ENCODE measurements around the gene GABRG3.

DNA sequence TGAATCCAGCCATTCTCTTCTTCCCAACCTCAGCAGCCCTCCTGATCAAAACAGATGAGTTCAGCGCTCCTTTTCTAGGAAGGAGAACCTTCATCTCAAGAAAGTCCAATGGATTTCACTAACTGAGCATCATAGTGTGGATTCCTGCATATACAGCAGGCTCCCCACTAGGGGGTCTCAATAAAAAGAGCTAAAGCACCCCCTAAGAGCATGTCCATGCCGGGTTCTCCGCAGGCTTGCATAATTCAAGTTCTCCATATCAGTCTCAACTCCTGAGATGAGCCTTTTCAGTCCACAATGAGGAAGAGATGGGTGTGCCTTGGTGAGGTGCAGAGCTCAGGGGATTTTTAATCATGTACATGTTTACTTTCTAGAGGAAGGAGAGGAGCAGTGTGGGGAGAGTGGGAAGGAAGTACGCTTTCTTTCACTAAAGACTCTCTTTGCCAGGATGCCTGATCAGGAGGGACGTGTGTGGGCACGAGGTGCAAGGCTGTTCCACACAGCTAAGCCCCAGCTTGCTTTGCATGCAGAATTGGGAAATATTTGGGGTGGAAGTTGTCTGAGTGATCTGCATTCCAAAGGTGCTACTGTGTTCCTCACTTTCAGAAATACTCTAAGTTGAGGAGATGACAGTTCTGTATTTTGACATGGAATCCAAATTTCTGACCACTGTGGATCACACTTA is 564.6 kb downstream of the GABRG3 start:
- TF ChIP-seq, protein P1, sequence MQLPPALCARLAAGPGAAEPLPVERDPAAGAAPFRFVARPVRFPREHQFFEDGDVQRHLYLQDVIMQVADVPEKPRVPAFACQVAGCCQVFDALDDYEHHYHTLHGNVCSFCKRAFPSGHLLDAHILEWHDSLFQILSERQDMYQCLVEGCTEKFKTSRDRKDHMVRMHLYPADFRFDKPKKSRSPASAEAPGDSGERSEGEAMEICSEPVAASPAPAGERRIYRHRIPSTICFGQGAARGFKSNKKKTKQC (CRISPR knock-in tag; IDR thresholded peaks at IDR 0.05) = no peak
- TF ChIP-seq ZNF407 (IDR thresholded peaks at IDR 0.05; ENCODE audit: low read depth) (no peak), CEBPG (CRISPR knock-in tag; IDR thresholded peaks at IDR 0.05) (no peak), CEBPG (tag; conservative IDR thresholded peaks at IDR 0.05 in 1 of 2, IDR thresholded peaks at IDR 0.05 in 1 of 2) (no peak), FOXK2 (conservative IDR thresholded peaks at IDR 0.05 in 1 of 2, IDR thresholded peaks at IDR 0.05 in 1 of 2; ENCODE audit: low read depth in 2 of 2) (no peak), SIN3A (IDR thresholded peaks at IDR 0.05; ENCODE audit: borderline replicate concordance in 2 of 2, control insufficient read depth in 1 of 2, low read depth in 2 of 2, low read length in 2 of 2) (no peak), ZFP36 (IDR thresholded peaks at IDR 0.05; ENCODE audit: low read depth, low read length, partially characterized antibody) (no peak), BRCA1 (IDR thresholded peaks at IDR 0.05) (no peak), BRCA1 (CRISPR knock-in tag; IDR thresholded peaks at IDR 0.05) (no peak), ZNF146 (CRISPR knock-in tag; IDR thresholded peaks at IDR 0.05; ENCODE audit: unreplicated experiment) (no peak), TARDBP (IDR thresholded peaks at IDR 0.05) (no peak), TCF7L2 (IDR thresholded peaks at IDR 0.05; ENCODE audit: low read depth, low read length) (no peak), EZH2 (IDR thresholded peaks at IDR 0.05; ENCODE audit: borderline replicate concordance, low read depth, low read length) (no peak)
- TF ChIP-seq, protein P2, sequence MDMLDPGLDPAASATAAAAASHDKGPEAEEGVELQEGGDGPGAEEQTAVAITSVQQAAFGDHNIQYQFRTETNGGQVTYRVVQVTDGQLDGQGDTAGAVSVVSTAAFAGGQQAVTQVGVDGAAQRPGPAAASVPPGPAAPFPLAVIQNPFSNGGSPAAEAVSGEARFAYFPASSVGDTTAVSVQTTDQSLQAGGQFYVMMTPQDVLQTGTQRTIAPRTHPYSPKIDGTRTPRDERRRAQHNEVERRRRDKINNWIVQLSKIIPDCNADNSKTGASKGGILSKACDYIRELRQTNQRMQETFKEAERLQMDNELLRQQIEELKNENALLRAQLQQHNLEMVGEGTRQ (CRISPR knock-in tag; IDR thresholded peaks at IDR 0.05) = no peak

Data from K562 (cell line).